Left cardiac atrium (tissue), 4 donors: ENCODE measurements around the gene RPS6KA3. TPM values are rescaled to one million over a fixed set of nuclear protein-coding genes. Genes with fewer than 3 reads are reported as not detected.
"Not testable (repeated sequence)": the region's sequence is repeated elsewhere in the genome, so short reads cannot be mapped to it uniquely, and the experiment has no call there.

Experiments used
- ATAC-seq, 2 donors: fragments of 200-7000 bp; cut with Tn5 transposase; one replicate each; pipeline ENCODE4 v1.9.1; 2020; ENCODE audit warnings: mild to moderate bottlenecking in 2 of 2, moderate library complexity in 2 of 2
- DNase-seq: peaks from one replicate; pipeline ENCODE4 v3.0.0-alpha.2; 2020
- intact Hi-C, 2 donors: fragments of 100-400 bp; cut with DNase I; formaldehyde crosslinking; loops; one replicate each; pipeline versions ENCODE4 v1.14.1 to v1.15.1; 2022 to 2023
- total RNA-seq, 2 donors: library from RNA; stranded (reverse); fragmentation: NEBNext Ultra II Directional; extraction: Animal tissue kit (Norgen Biotek cat#: 25700); gene quantifications; one replicate each; pipeline ENCODE4 v1.2.1, GENCODE V29; 2021
- donor health status: DM: no; HTN: yes; CAD: no.
- donor health status: DM: no; HTN: yes; CAD: no; lungs with severe emphysema.
- donor health status: DM: yes; HTN: yes; CAD: no.
- donor health status: Dilated cardiomyopathy.

The RPS6KA3 gene
- total RNA-seq, 2 donors from 2014 or later, result 31.0 to 36.3 TPM

- DNase-seq, ATAC-seq, intact Hi-C loops: not testable (repeated sequence)
Observed at GRCh38 chrX:20126833-20127232, 139.9 kb downstream of the RPS6KA3 start.

DNA sequence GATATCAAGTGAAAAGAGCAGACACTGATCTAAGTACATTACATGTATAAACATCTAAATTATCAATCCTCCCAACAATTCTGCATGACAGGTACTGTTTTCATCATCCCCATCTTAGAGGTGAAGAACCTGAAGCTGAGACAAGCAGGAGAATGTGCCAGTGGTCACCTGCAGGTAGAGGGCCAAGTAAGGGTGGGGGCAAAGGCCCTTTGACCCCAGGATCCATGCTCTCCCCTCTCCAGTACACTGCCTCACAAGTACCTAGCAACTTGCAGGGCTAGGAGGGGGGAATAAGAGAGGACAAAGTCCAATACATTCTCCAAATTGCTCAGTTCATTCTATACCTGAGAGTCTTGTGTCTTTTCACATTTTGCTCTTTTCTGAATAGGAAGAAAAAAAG is 141.7 kb downstream of the RPS6KA3 start:
- no peak for ATAC-seq
- intact Hi-C loops, result loop anchor here in 1 of 2 donors (2.0 kb wide), 1 partner anchor 220 kb away; no protein-coding TSS in a partner anchor
- DNase-seq, result no peak

GRCh38 chrX:20118065-20118824 is 148.5 kb downstream of the RPS6KA3 start:
- intact Hi-C loops, result no loop called here
- DNase-seq (no peak), ATAC-seq (peak in 1 of 2 donors; percentile 18)

- intact Hi-C loops, result no loop called here
- peak in 1 of 2 donors; percentile 34 for ATAC-seq
- DNase-seq, result no peak
Observed at GRCh38 chrX:20116577-20117240, 150.0 kb downstream of the RPS6KA3 start, which contains the start of gene MAP7D2. TSS of gene MAP7D2 (minus strand) at chrX:20116907. CDS start at chrX:20116879, 28 bp downstream.

GRCh38 chrX:20116087-20116576 is 150.6 kb downstream of the RPS6KA3 start:
- ATAC-seq (no peak), DNase-seq (no peak)
- intact Hi-C loops, result no loop called here

GRCh38 chrX:20112022-20112774 is 154.5 kb downstream of the RPS6KA3 start:
- DNase-seq, result no peak
- ATAC-seq, result no peak
- intact Hi-C loops, result no loop called here

GRCh38 chrX:20111271-20111670 is 155.4 kb downstream of the RPS6KA3 start:
- DNase-seq (no peak), ATAC-seq (no peak)
- intact Hi-C loops, result no loop called here

DNA sequence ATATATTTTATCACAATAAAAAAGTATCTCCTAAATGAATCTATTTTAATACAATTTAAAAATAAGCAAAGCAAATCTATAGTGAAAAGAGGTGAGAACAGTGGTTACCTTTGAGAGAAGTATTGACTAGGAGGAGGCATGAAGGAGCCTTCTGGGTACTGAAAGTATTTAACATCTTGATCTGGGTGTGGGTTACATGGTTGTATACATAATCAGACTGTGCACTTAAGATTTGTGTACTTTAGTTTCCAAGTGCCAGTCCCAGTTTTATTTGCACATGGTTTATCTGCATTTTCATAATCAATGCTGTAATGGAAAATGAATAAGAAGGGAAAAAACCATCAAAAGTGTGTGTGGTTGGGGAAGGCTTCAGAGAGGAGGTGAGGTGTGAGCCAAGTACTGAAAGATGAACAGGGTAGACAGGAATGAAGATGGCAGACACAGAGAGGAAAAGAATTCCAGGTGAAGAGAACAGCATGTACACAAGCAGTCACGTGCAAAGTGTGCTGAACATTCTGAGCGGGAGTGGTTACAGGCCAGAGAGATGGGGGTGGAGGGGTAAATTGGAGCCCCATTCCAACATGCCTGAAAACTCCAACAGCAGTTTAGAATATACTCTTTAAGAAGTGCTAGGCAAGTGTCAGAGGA is 164.7 kb downstream of the RPS6KA3 start:
- intact Hi-C loops, result no loop called here
- ATAC-seq (no peak), DNase-seq (no peak)

Other genes with a start within 250 kb of the RPS6KA3 start
- under 1 TPM; 0.50 to 0.60 TPM for gene MAP7D2, start 150.0 kb downstream of the RPS6KA3 start, total RNA-seq
- 10 to 100 TPM; 53.2 to 88.5 TPM for gene EIF1AX, start 125.1 kb downstream of the RPS6KA3 start, total RNA-seq